ENCODE measurements around the gene PLEKHJ1.
A peak's percentile ranks its signal among the peaks of the same experiment; 100 is the strongest.

Gene PLEKHJ1

GRCh38 chr19:2235381-2236063, 607 bp downstream of the PLEKHJ1 start:
- Histone ChIP-seq H3K36me3 (ENCODE audit: control insufficient read depth in 2 of 2, insufficient read depth in 2 of 2, low read length in 2 of 2) (peaks cover 14 to 23% of the 10 kb centered on the region in 2 donors), H3K27me3 (ENCODE audit: control insufficient read depth in 2 of 2, insufficient read depth in 2 of 2, low read length in 2 of 2) (no peaks in the 10 kb centered on the region), H3K9ac (ENCODE audit: low read depth in 1 of 2, low read length in 2 of 2) (peak overlapping the region; percentile 61 to 94), H3K27ac (ENCODE audit: low read depth in 2 of 2, low read length in 2 of 2) (peak overlapping the region; percentile 100), H3K4me1 (ENCODE audit: control insufficient read depth in 2 of 2, insufficient read depth in 2 of 2, low read length in 2 of 2) (peaks cover 41 to 48% of the 10 kb centered on the region in 2 donors), H3K9me3 (ENCODE audit: control insufficient read depth in 2 of 2, low read length in 2 of 2) (no peaks in the 10 kb centered on the region), H3K4me3 (ENCODE audit: low read length in 2 of 2) (peak overlapping the region; percentile 81 to 85)

- H3K4me1 ChIP-seq (ENCODE audit: control insufficient read depth in 2 of 2, insufficient read depth in 2 of 2, low read length in 2 of 2): peaks cover 37 to 42% of the 10 kb centered on the region in 2 donors
- H3K27me3 ChIP-seq (ENCODE audit: control insufficient read depth in 2 of 2, insufficient read depth in 2 of 2, low read length in 2 of 2): no peaks in the 10 kb centered on the region
- peak overlapping the region; percentile 100 for H3K27ac ChIP-seq (ENCODE audit: low read depth in 2 of 2, low read length in 2 of 2)
- peaks cover 18 to 28% of the 10 kb centered on the region in 2 donors for H3K36me3 ChIP-seq (ENCODE audit: control insufficient read depth in 2 of 2, insufficient read depth in 2 of 2, low read length in 2 of 2)
- no peaks in the 10 kb centered on the region for H3K9me3 ChIP-seq (ENCODE audit: control insufficient read depth in 2 of 2, low read length in 2 of 2)
- peak overlapping the region; percentile 81 to 85 for H3K4me3 ChIP-seq (ENCODE audit: low read length in 2 of 2)
- H3K9ac ChIP-seq (ENCODE audit: low read depth in 1 of 2, low read length in 2 of 2): peak overlapping the region; percentile 61 to 94
Observed at GRCh38 chr19:2234996-2235380, 1.1 kb downstream of the PLEKHJ1 start.

GRCh38 chr19:2233601-2234280, 2.4 kb downstream of the PLEKHJ1 start:
- peaks cover 33 to 34% of the 10 kb centered on the region in 2 donors for H3K4me1 ChIP-seq (ENCODE audit: control insufficient read depth in 2 of 2, insufficient read depth in 2 of 2, low read length in 2 of 2)
- H3K36me3 ChIP-seq (ENCODE audit: control insufficient read depth in 2 of 2, insufficient read depth in 2 of 2, low read length in 2 of 2): peaks cover 22 to 34% of the 10 kb centered on the region in 2 donors
- peak overlapping the region in 1 of 2 donors; percentile 11 for H3K4me3 ChIP-seq (ENCODE audit: low read length in 2 of 2)
- H3K9me3 ChIP-seq (ENCODE audit: control insufficient read depth in 2 of 2, low read length in 2 of 2): no peaks in the 10 kb centered on the region
- H3K27ac ChIP-seq (ENCODE audit: low read depth in 2 of 2, low read length in 2 of 2): peak overlapping the region in 1 of 2 donors; percentile 9
- H3K9ac ChIP-seq (ENCODE audit: low read depth in 1 of 2, low read length in 2 of 2): peak overlapping the region in 1 of 2 donors; percentile 35
- no peaks in the 10 kb centered on the region for H3K27me3 ChIP-seq (ENCODE audit: control insufficient read depth in 2 of 2, insufficient read depth in 2 of 2, low read length in 2 of 2)

GRCh38 chr19:2232286-2233151, 3.6 kb downstream of the PLEKHJ1 start:
- no peak overlapping the region for H3K4me3 ChIP-seq (ENCODE audit: low read length in 2 of 2)
- no peak overlapping the region for H3K27ac ChIP-seq (ENCODE audit: low read depth in 2 of 2, low read length in 2 of 2)
- H3K27me3 ChIP-seq (ENCODE audit: control insufficient read depth in 2 of 2, insufficient read depth in 2 of 2, low read length in 2 of 2): no peaks in the 10 kb centered on the region
- no peak overlapping the region for H3K9ac ChIP-seq (ENCODE audit: low read depth in 1 of 2, low read length in 2 of 2)
- no peaks in the 10 kb centered on the region for H3K9me3 ChIP-seq (ENCODE audit: control insufficient read depth in 2 of 2, low read length in 2 of 2)
- peaks cover 22 to 31% of the 10 kb centered on the region in 2 donors for H3K36me3 ChIP-seq (ENCODE audit: control insufficient read depth in 2 of 2, insufficient read depth in 2 of 2, low read length in 2 of 2)
- peaks cover 21 to 22% of the 10 kb centered on the region in 2 donors for H3K4me1 ChIP-seq (ENCODE audit: control insufficient read depth in 2 of 2, insufficient read depth in 2 of 2, low read length in 2 of 2)

- Histone ChIP-seq H3K4me3 (ENCODE audit: low read length in 2 of 2) (no peak overlapping the region), H3K4me1 (ENCODE audit: control insufficient read depth in 2 of 2, insufficient read depth in 2 of 2, low read length in 2 of 2) (peaks cover 18% of the 10 kb centered on the region in 2 donors), H3K36me3 (ENCODE audit: control insufficient read depth in 2 of 2, insufficient read depth in 2 of 2, low read length in 2 of 2) (peaks cover 22 to 37% of the 10 kb centered on the region in 2 donors), H3K27ac (ENCODE audit: low read depth in 2 of 2, low read length in 2 of 2) (no peak overlapping the region), H3K27me3 (ENCODE audit: control insufficient read depth in 2 of 2, insufficient read depth in 2 of 2, low read length in 2 of 2) (no peaks in the 10 kb centered on the region), H3K9me3 (ENCODE audit: control insufficient read depth in 2 of 2, low read length in 2 of 2) (no peaks in the 10 kb centered on the region), H3K9ac (ENCODE audit: low read depth in 1 of 2, low read length in 2 of 2) (no peak overlapping the region)
Observed at GRCh38 chr19:2231621-2232221, 4.4 kb downstream of the PLEKHJ1 start.

- no peaks in the 10 kb centered on the region for H3K9me3 ChIP-seq (ENCODE audit: control insufficient read depth in 2 of 2, low read length in 2 of 2)
- no peak overlapping the region for H3K4me3 ChIP-seq (ENCODE audit: low read length in 2 of 2)
- H3K27ac ChIP-seq (ENCODE audit: low read depth in 2 of 2, low read length in 2 of 2): no peak overlapping the region
- no peaks in the 10 kb centered on the region for H3K27me3 ChIP-seq (ENCODE audit: control insufficient read depth in 2 of 2, insufficient read depth in 2 of 2, low read length in 2 of 2)
- no peak overlapping the region for H3K9ac ChIP-seq (ENCODE audit: low read depth in 1 of 2, low read length in 2 of 2)
- H3K36me3 ChIP-seq (ENCODE audit: control insufficient read depth in 2 of 2, insufficient read depth in 2 of 2, low read length in 2 of 2): peaks cover 23 to 42% of the 10 kb centered on the region in 2 donors
- H3K4me1 ChIP-seq (ENCODE audit: control insufficient read depth in 2 of 2, insufficient read depth in 2 of 2, low read length in 2 of 2): peaks cover 18% of the 10 kb centered on the region in 2 donors
Observed at GRCh38 chr19:2230807-2231533, 5.2 kb downstream of the PLEKHJ1 start.

- no peaks in the 10 kb centered on the region for H3K27me3 ChIP-seq (ENCODE audit: control insufficient read depth in 2 of 2, insufficient read depth in 2 of 2, low read length in 2 of 2)
- no peak overlapping the region for H3K4me3 ChIP-seq (ENCODE audit: low read length in 2 of 2)
- H3K9me3 ChIP-seq (ENCODE audit: control insufficient read depth in 2 of 2, low read length in 2 of 2): no peaks in the 10 kb centered on the region
- no peak overlapping the region for H3K9ac ChIP-seq (ENCODE audit: low read depth in 1 of 2, low read length in 2 of 2)
- peaks cover 14 to 15% of the 10 kb centered on the region in 2 donors for H3K4me1 ChIP-seq (ENCODE audit: control insufficient read depth in 2 of 2, insufficient read depth in 2 of 2, low read length in 2 of 2)
- no peak overlapping the region for H3K27ac ChIP-seq (ENCODE audit: low read depth in 2 of 2, low read length in 2 of 2)
- peaks cover 31 to 47% of the 10 kb centered on the region in 2 donors for H3K36me3 ChIP-seq (ENCODE audit: control insufficient read depth in 2 of 2, insufficient read depth in 2 of 2, low read length in 2 of 2)
Observed at GRCh38 chr19:2230033-2230531, 6.0 kb downstream of the PLEKHJ1 start.

DNA sequence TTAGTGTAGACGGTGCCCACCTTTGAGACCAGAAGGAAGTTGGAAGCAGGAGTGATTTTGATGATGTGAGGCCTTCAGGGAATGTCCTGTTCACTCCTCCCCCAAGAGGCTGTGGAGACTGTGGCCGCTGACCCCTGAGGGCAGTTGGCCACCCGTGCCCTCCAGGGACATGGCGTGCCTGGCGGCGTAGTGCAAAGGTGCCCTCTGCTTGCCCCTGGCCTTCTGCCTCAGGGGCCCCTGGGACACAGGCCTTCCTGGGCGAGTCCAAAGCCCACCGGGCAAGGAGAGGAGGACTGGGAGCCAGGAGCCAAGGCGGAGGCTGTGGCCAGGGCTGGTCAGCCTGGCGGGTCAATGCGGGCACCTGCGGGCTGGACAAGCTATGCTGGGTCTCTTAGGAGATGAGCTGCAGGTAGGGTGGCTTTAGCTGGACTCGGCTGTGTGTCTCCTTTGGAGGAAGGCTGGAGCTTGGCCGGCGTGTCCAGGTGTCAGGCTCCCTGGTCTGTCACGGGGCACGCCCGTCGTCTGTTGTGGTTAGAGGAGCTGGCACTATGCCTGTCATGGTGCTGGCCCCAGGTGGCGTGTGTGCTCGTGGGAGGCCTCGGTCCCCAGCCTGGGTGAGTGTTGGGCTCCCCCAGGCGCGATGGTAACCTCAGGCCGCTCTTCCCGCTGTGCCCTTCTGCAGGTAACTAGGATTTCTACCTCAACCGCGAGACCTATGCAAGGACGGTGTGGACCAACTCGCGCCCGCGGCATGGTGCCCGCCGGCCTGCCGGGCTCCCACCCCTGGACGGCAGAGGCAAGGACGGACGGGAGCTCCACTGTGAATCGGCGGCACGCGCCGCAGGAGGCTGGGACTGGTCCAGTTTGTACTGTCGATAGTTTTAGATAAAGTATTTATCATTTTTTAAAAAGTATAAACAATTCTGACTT, 6.8 kb downstream of the PLEKHJ1 start:
- Histone ChIP-seq H3K27me3 (ENCODE audit: control insufficient read depth in 2 of 2, insufficient read depth in 2 of 2, low read length in 2 of 2) (no peaks in the 10 kb centered on the region), H3K9ac (ENCODE audit: low read depth in 1 of 2, low read length in 2 of 2) (no peak overlapping the region), H3K36me3 (ENCODE audit: control insufficient read depth in 2 of 2, insufficient read depth in 2 of 2, low read length in 2 of 2) (peaks cover 37 to 50% of the 10 kb centered on the region in 2 donors), H3K4me3 (ENCODE audit: low read length in 2 of 2) (no peak overlapping the region), H3K4me1 (ENCODE audit: control insufficient read depth in 2 of 2, insufficient read depth in 2 of 2, low read length in 2 of 2) (peaks cover 7 to 10% of the 10 kb centered on the region in 2 donors), H3K9me3 (ENCODE audit: control insufficient read depth in 2 of 2, low read length in 2 of 2) (no peaks in the 10 kb centered on the region), H3K27ac (ENCODE audit: low read depth in 2 of 2, low read length in 2 of 2) (no peak overlapping the region)

All from mucosa of rectum (tissue), 2 donors.